ENCODE data around the gene RAPGEF5.

RAPGEF5 gene

GRCh38 chr7:22326181-22326580, 30.8 kb downstream of the RAPGEF5 start:
- POLR2A ChIA-PET, result no interaction called here
- CTCF ChIA-PET, result interaction anchor here (1.0 to 1.1 kb wide), 2 partner anchors 10 to 163 kb away, joined by 3 read pairs; no protein-coding TSS in a partner anchor
- TF ChIP-seq CTCF (IDR thresholded peaks at IDR 0.05; ENCODE audit: control extremely low read depth, extremely low read depth, low read depth, missing control alignments), result no peak
- DNase-seq (ENCODE audit: extremely low spot score), result no peak

- POLR2A ChIA-PET, result no interaction called here
- TF ChIP-seq CTCF (IDR thresholded peaks at IDR 0.05; ENCODE audit: control extremely low read depth, extremely low read depth, low read depth, missing control alignments), result no peak
- CTCF ChIA-PET, result interaction anchor here (1.0 to 1.1 kb wide), 2 partner anchors 9 to 164 kb away, joined by 3 read pairs; no protein-coding TSS in a partner anchor
- DNase-seq (ENCODE audit: extremely low spot score), result no peak
Measured at GRCh38 chr7:22325671-22326070, 31.3 kb downstream of the RAPGEF5 start.

GRCh38 chr7:22323714-22324113, 33.2 kb downstream of the RAPGEF5 start:
- no peak for DNase-seq (ENCODE audit: extremely low spot score)
- TF ChIP-seq CTCF (IDR thresholded peaks at IDR 0.05; ENCODE audit: control extremely low read depth, extremely low read depth, low read depth, missing control alignments), result no peak
- ChIA-PET CTCF (interaction anchor here (0.8 to 1.5 kb wide), 3 partner anchors 12 to 126 kb away, joined by 3 read pairs; no protein-coding TSS in a partner anchor), POLR2A (no interaction called here)

GRCh38 chr7:22320416-22320815, 36.5 kb downstream of the RAPGEF5 start:
- TF ChIP-seq CTCF (IDR thresholded peaks at IDR 0.05; ENCODE audit: control extremely low read depth, extremely low read depth, low read depth, missing control alignments), result no peak
- ChIA-PET POLR2A (no interaction called here), CTCF (no interaction called here)
- DNase-seq (ENCODE audit: extremely low spot score), result no peak

GRCh38 chr7:22319424-22320403, 37.2 kb downstream of the RAPGEF5 start:
- CTCF ChIA-PET, result interaction anchor here (1.2 to 1.6 kb wide), 3 partner anchors 23 to 210 kb away, joined by 4 read pairs; no protein-coding TSS in a partner anchor
- POLR2A ChIA-PET, result no interaction called here
- TF ChIP-seq CTCF (IDR thresholded peaks at IDR 0.05; ENCODE audit: control extremely low read depth, extremely low read depth, low read depth, missing control alignments), result no peak
- DNase-seq (ENCODE audit: extremely low spot score), result no peak

GRCh38 chr7:22318376-22318775, 38.6 kb downstream of the RAPGEF5 start:
- CTCF ChIA-PET, result interaction anchor here (1.2 to 1.6 kb wide), 3 partner anchors 22 to 209 kb away, joined by 4 read pairs; no protein-coding TSS in a partner anchor
- no peak for TF ChIP-seq CTCF (IDR thresholded peaks at IDR 0.05; ENCODE audit: control extremely low read depth, extremely low read depth, low read depth, missing control alignments)
- POLR2A ChIA-PET, result no interaction called here
- no peak for DNase-seq (ENCODE audit: extremely low spot score)
